Peyer's patch (tissue), 4 donors: ENCODE measurements around the gene PCDHGB3.

Experiments used
- POLR2A ChIP-seq, 2 donors: fragments of 450-650 bp; IDR thresholded peaks; one replicate each; pipeline ENCODE4 v1.5.1; 2017; ENCODE audit warnings: antibody characterized with exemption in 2 of 2, mild to moderate bottlenecking in 2 of 2, moderate library complexity in 2 of 2
- TF ChIP-seq, protein P1 (sequence below), 6 experiments: fragments of 450-650 bp in 4 of 6; fragments of 200-600 bp in 2 of 6; sonication (generic) in 1 of 6; IDR thresholded peaks; one replicate each; pipeline ENCODE4 v1.5.1; 2017 to 2019; ENCODE audit warnings: antibody characterized with exemption in 6 of 6, mild to moderate bottlenecking in 3 of 6, moderate library complexity in 1 of 6

GRCh38 chr5:141421489-141421855 is 51.4 kb downstream of the PCDHGB3 start:
- TF ChIP-seq, protein P1, sequence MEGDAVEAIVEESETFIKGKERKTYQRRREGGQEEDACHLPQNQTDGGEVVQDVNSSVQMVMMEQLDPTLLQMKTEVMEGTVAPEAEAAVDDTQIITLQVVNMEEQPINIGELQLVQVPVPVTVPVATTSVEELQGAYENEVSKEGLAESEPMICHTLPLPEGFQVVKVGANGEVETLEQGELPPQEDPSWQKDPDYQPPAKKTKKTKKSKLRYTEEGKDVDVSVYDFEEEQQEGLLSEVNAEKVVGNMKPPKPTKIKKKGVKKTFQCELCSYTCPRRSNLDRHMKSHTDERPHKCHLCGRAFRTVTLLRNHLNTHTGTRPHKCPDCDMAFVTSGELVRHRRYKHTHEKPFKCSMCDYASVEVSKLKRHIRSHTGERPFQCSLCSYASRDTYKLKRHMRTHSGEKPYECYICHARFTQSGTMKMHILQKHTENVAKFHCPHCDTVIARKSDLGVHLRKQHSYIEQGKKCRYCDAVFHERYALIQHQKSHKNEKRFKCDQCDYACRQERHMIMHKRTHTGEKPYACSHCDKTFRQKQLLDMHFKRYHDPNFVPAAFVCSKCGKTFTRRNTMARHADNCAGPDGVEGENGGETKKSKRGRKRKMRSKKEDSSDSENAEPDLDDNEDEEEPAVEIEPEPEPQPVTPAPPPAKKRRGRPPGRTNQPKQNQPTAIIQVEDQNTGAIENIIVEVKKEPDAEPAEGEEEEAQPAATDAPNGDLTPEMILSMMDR (IDR thresholded peaks at IDR 0.05) = no peak
- TF ChIP-seq POLR2A (IDR thresholded peaks at IDR 0.05) = no peak
